Measurements from ENCODE around the gene ANAPC13. TPM values are rescaled to one million over a fixed set of nuclear protein-coding genes. Genes with fewer than 3 reads are reported as not detected.

ANAPC13 gene
- polyA plus RNA-seq, 4 donors = 118 to 155 (median 147) TPM

GRCh38 chr3:134483195-134483900 lies 2.4 kb downstream of the ANAPC13 start:
- no peak for DNase-seq (ENCODE audit: low read depth in 4 of 4, low spot score in 3 of 4)

GRCh38 chr3:134482622-134483021 lies 3.2 kb downstream of the ANAPC13 start:
- DNase-seq (ENCODE audit: low read depth in 4 of 4, low spot score in 3 of 4) = no peak

- no peak for DNase-seq (ENCODE audit: low read depth in 4 of 4, low spot score in 3 of 4)
Observed at GRCh38 chr3:134481166-134481565, 4.6 kb downstream of the ANAPC13 start.

- no peak for DNase-seq (ENCODE audit: low read depth in 4 of 4, low spot score in 3 of 4)
Observed at GRCh38 chr3:134480546-134480945, 5.2 kb downstream of the ANAPC13 start.

- peak in 1 of 4 donors; percentile 33 for DNase-seq (ENCODE audit: low read depth in 4 of 4, low spot score in 3 of 4)
Observed at GRCh38 chr3:134477938-134478337, 7.8 kb downstream of the ANAPC13 start.

- DNase-seq (ENCODE audit: low read depth in 4 of 4, low spot score in 3 of 4) = no peak
Observed at GRCh38 chr3:134477002-134477401, 8.8 kb downstream of the ANAPC13 start.

- no peak for DNase-seq (ENCODE audit: low read depth in 4 of 4, low spot score in 3 of 4)
Observed at GRCh38 chr3:134476306-134476705, 9.5 kb downstream of the ANAPC13 start.

GRCh38 chr3:134474956-134475355 lies 10.8 kb downstream of the ANAPC13 start:
- no peak for DNase-seq (ENCODE audit: low read depth in 4 of 4, low spot score in 3 of 4)

- peak in 3 of 4 donors; percentile 69 to 81 (median 78) for DNase-seq (ENCODE audit: low read depth in 4 of 4, low spot score in 3 of 4)
Observed at GRCh38 chr3:134473868-134474546, 11.8 kb downstream of the ANAPC13 start.

GRCh38 chr3:134472831-134473230 lies 13.0 kb downstream of the ANAPC13 start:
- no peak for DNase-seq (ENCODE audit: low read depth in 4 of 4, low spot score in 3 of 4)

GRCh38 chr3:134471521-134472193 lies 14.1 kb downstream of the ANAPC13 start:
- no peak for DNase-seq (ENCODE audit: low read depth in 4 of 4, low spot score in 3 of 4)

GRCh38 chr3:134468519-134468918 lies 17.3 kb downstream of the ANAPC13 start:
- DNase-seq (ENCODE audit: low read depth in 4 of 4, low spot score in 3 of 4) = no peak

- DNase-seq (ENCODE audit: low read depth in 4 of 4, low spot score in 3 of 4) = no peak
Observed at GRCh38 chr3:134466331-134466730, 19.5 kb downstream of the ANAPC13 start.

- no peak for DNase-seq (ENCODE audit: low read depth in 4 of 4, low spot score in 3 of 4)
Observed at GRCh38 chr3:134464689-134465365, 21.0 kb downstream of the ANAPC13 start.

GRCh38 chr3:134464064-134464688 lies 21.6 kb downstream of the ANAPC13 start:
- DNase-seq (ENCODE audit: low read depth in 4 of 4, low spot score in 3 of 4) = peak in 3 of 4 donors; percentile 79 to 82 (median 81)

- no peak for DNase-seq (ENCODE audit: low read depth in 4 of 4, low spot score in 3 of 4)
Observed at GRCh38 chr3:134463676-134464063, 22.1 kb downstream of the ANAPC13 start.

GRCh38 chr3:134462331-134462941 lies 23.3 kb downstream of the ANAPC13 start:
- DNase-seq (ENCODE audit: low read depth in 4 of 4, low spot score in 3 of 4) = no peak

- no peak for DNase-seq (ENCODE audit: low read depth in 4 of 4, low spot score in 3 of 4)
Observed at GRCh38 chr3:134460965-134461364, 24.8 kb downstream of the ANAPC13 start.

GRCh38 chr3:134459562-134459961 lies 26.2 kb downstream of the ANAPC13 start:
- DNase-seq (ENCODE audit: low read depth in 4 of 4, low spot score in 3 of 4) = no peak

GRCh38 chr3:134458406-134458945 lies 27.3 kb downstream of the ANAPC13 start:
- no peak for DNase-seq (ENCODE audit: low read depth in 4 of 4, low spot score in 3 of 4)
